Adrenal gland (tissue), 12 donors: ENCODE measurements around the gene NBAS. TPM values are rescaled to one million over a fixed set of nuclear protein-coding genes. Genes with fewer than 3 reads are reported as not detected.

Experiments used
- DNase-seq, 7 donors: peaks; one replicate each; pipeline ENCODE4 v3.0.0-alpha.2; 2019 to 2020
- H3K27ac ChIP-seq, 5 donors: fragments of 200-600 bp; sonication (generic) in 4 of 5; 1 replicate in 3 of 5; 2 replicates in 2 of 5; pipeline versions ENCODE4 v1.5.1 to v1.8.0; 2016 to 2020; ENCODE audit warnings: mild to moderate bottlenecking in 1 of 5
- H3K27me3 ChIP-seq: fragments of 200-600 bp; 2 replicates; pipeline ENCODE4 v1.8.0; 2021
- H3K36me3 ChIP-seq, 2 donors: fragments of 200-600 bp; replicated peaks in 1 of 2; 1 replicate in 1 of 2; 2 replicates in 1 of 2; pipeline versions ENCODE4 v1.5.1 to v1.8.0; 2018 to 2022
- H3K4me1 ChIP-seq, 2 donors: fragments of 200-600 bp; replicated peaks in 1 of 2; 1 replicate in 1 of 2; 2 replicates in 1 of 2; pipeline versions ENCODE4 v1.5.1 to v1.8.0; 2018 to 2021
- H3K4me3 ChIP-seq, 4 donors: fragments of 200-600 bp; sonication (generic) in 3 of 4; one replicate each; pipeline ENCODE4 v1.5.1; 2016 to 2018
- H3K9me3 ChIP-seq, 3 donors: fragments of 200-600 bp; sonication (generic) in 1 of 3; replicated peaks in 1 of 3; 1 replicate in 2 of 3; 2 replicates in 1 of 3; pipeline versions ENCODE4 v1.5.1 to v1.8.0; 2016 to 2021
- POLR2A ChIP-seq, 2 donors: fragments of 450-650 bp; IDR thresholded peaks; one replicate each; pipeline ENCODE4 v1.6.1; 2017; ENCODE audit warnings: antibody characterized with exemption in 2 of 2, mild to moderate bottlenecking in 2 of 2, moderate library complexity in 1 of 2
- WGBS, 4 donors: extraction: QIAGEN DNeasy Blood & Tissue Kit in 2 of 4; methylation state at CpG; one replicate each; pipeline versions ENCODE4 v1.1.5 to v1.1.7; 2013 to 2017; 5-methylcytosine and 5-hydroxymethylcytosine counted together
- intact Hi-C, 2 donors: fragments of 100-400 bp; cut with DNase I; formaldehyde crosslinking; loops; one replicate each; pipeline versions ENCODE4 v1.14.1 to v1.15.0; 2022 to 2023
- polyA plus RNA-seq, 3 donors: library from polyadenylated mRNA; stranded (reverse); fragments of 200-250 nt in 2 of 3; fragments of 350-450 nt in 1 of 3; fragmentation: Illumina TruSeq in 1 of 3; extraction: RNeasy Lipid Tissue Mini Kit (QIAGEN cat#74804) in 1 of 3; gene quantifications; one replicate each; pipeline ENCODE4 v1.2.3, GENCODE V29; 2013 to 2014
- total RNA-seq, 9 donors: library from RNA; depleted of rRNA in 4 of 9; stranded (reverse); fragments of >200 nt in 4 of 9; fragments of 120-200 nt in 1 of 9; fragmentation: NEBNext Ultra II Directional in 1 of 9; extraction: Animal tissue kit (Norgen Biotek cat#: 25700) in 1 of 9; gene quantifications; one replicate each; pipeline versions ENCODE4 v1.1.0 to v1.2.4, GENCODE V29; 2013 to 2023
- TF ChIP-seq, protein P1 (sequence below), 6 experiments: fragments of 450-650 bp in 4 of 6; fragments of 200-600 bp in 2 of 6; sonication (generic) in 1 of 6; IDR thresholded peaks; 1 replicate in 5 of 6; 2 replicates in 1 of 6; pipeline versions ENCODE4 v1.5.1 to v1.8.0; 2016 to 2021; ENCODE audit warnings: antibody characterized with exemption in 6 of 6, mild to moderate bottlenecking in 2 of 6, moderate library complexity in 1 of 6
- donor health status: healthy with polysubstance abuse.
- donor health status: Bipolar disorder and iron deficiency.
- donor health status: DM: yes; HTN: yes; CAD: no.
- donor health status: DM: no; HTN: no; CAD: no.
- donor health status: DM: no; HTN: no; CAD: no.
- donor health status: DM: yes; HTN: yes; CAD: no.

NBAS gene
- total and polyA plus RNA-seq, 12 donors: 22.0 to 62.4 (median 46.2) TPM

DNA sequence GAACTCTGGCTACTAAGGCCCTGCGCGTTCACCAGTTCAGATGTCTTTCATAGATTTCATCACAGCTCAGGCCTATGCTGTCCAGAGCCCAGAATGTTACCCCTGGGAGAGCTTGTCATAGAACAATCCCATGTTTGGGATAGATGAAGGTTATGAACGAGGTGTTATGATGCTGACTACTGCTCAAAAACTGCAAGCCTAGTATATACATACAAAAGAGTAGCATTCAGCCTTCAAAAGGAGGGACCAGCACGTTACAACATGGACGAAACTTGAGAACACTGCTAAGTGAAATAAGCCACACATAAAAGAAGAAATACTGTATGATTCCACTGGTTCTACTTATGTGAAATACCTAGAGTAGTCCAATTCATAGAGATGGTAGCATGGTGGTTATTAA, 401.9 kb downstream of the NBAS start:
- no peaks in the 10 kb centered on the region for H3K36me3 ChIP-seq
- no peak overlapping the region for H3K27ac ChIP-seq
- 73 to 90% (median 78%) methylated on average over 5 of the region's 5 CpGs for WGBS, 4 donors
- H3K9me3 ChIP-seq: no peaks in the 10 kb centered on the region
- DNase-seq: no peak
- H3K4me3 ChIP-seq: no peak overlapping the region
- no peaks in the 10 kb centered on the region for H3K27me3 ChIP-seq
- TF ChIP-seq, protein P1, sequence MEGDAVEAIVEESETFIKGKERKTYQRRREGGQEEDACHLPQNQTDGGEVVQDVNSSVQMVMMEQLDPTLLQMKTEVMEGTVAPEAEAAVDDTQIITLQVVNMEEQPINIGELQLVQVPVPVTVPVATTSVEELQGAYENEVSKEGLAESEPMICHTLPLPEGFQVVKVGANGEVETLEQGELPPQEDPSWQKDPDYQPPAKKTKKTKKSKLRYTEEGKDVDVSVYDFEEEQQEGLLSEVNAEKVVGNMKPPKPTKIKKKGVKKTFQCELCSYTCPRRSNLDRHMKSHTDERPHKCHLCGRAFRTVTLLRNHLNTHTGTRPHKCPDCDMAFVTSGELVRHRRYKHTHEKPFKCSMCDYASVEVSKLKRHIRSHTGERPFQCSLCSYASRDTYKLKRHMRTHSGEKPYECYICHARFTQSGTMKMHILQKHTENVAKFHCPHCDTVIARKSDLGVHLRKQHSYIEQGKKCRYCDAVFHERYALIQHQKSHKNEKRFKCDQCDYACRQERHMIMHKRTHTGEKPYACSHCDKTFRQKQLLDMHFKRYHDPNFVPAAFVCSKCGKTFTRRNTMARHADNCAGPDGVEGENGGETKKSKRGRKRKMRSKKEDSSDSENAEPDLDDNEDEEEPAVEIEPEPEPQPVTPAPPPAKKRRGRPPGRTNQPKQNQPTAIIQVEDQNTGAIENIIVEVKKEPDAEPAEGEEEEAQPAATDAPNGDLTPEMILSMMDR (IDR thresholded peaks at IDR 0.05): no peak
- intact Hi-C loops: no loop called here
- peaks cover 0 to 4% of the 10 kb centered on the region in 2 donors for H3K4me1 ChIP-seq

DNA sequence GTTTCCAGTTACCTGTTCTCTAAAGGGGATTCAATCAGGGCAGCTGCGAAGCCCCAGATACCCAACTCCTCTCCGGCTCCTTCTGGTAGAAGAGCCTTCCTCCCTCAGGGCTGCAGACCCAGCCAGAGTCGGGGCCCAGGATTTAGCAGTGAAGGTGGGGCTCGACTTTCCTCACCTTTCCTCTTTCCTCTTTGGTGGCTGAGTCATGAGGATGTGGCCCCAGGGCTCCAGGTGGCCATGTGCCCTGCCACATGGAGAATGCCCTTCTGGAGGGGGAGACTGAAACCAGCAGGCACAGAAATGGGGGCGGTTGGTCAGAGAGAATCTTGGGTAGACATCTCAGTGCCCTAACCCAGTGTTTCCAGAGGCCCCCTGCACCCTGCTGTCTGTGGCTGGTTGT, 402.6 kb downstream of the NBAS start:
- WGBS, 4 donors: 82 to 89% (median 87%) methylated on average over 5 of the region's 5 CpGs
- no peaks in the 10 kb centered on the region for H3K9me3 ChIP-seq
- H3K27me3 ChIP-seq: no peaks in the 10 kb centered on the region
- H3K36me3 ChIP-seq: no peaks in the 10 kb centered on the region
- peaks cover 0 to 4% of the 10 kb centered on the region in 2 donors for H3K4me1 ChIP-seq
- intact Hi-C loops: no loop called here
- TF ChIP-seq, protein P1 (IDR thresholded peaks at IDR 0.05): no peak
- TF ChIP-seq POLR2A (IDR thresholded peaks at IDR 0.05): no peak
- no peak overlapping the region for H3K27ac ChIP-seq
- no peak for DNase-seq
- H3K4me3 ChIP-seq: no peak overlapping the region

DNA sequence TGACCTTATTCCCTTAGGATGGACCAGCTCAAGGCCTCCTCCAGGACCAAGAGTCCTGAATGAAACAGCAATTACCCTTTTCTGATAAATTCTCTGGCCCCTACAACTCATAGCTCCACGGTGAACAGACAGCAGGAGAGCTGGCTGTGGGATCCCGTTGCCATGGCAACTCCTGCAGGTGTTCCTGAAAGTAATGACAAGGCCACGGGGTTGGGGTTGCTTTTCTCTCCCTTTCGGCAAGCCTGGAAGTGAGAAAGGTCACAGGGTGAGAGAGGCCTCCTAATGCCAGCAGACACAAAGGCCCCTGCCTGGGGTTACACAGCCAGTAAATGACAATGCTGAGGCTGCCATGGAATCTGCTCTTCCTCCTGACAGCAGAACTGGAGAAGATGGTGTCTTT, 403.0 kb downstream of the NBAS start:
- no peak for DNase-seq
- Histone ChIP-seq H3K27me3 (no peaks in the 10 kb centered on the region), H3K4me1 (peaks cover 0 to 4% of the 10 kb centered on the region in 2 donors), H3K4me3 (no peak overlapping the region), H3K36me3 (no peaks in the 10 kb centered on the region), H3K9me3 (no peaks in the 10 kb centered on the region), H3K27ac (no peak overlapping the region)
- intact Hi-C loops: no loop called here
- TF ChIP-seq, protein P1 (IDR thresholded peaks at IDR 0.05): no peak
- TF ChIP-seq POLR2A (IDR thresholded peaks at IDR 0.05): no peak
- WGBS, 4 donors: 72 to 84% (median 78%) methylated on average over 3 to 4 of the region's 4 CpGs

DNA sequence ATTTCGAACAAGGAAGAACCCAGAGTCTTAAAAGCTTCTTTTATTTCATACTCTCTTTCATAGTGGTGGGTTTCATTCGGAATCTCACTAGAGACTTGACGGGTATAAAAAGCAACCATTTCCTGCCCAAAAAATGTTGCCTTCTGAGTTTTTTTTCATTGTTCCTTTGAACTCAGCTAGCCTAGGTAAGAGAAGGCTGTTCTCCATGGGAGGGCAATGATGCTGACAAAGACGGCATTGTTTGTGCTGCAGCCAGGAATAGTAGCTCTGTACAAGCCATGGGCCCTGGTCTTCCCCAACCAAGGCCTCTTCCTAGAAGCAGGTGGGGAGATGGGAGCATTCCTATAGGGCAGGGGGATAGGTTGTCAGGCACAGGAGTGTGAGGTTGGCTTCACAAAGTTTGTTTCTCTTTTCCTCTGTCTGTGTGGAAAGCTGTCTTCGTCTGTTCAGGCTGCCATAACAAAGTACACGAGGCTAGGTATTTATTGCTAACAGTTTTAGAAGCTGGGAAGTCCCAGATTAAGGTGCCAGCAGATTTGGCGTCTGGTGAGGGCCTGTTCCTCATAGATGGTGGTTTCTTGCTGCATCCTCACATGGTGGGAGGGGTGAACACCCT, 405.1 kb downstream of the NBAS start:
- WGBS, 4 donors: 80 to 88% (median 85%) methylated on average over 7 of the region's 7 CpGs

More for the DNA sequence above, 405.1 kb downstream of the NBAS start:
- Histone ChIP-seq H3K36me3 (no peaks in the 10 kb centered on the region), H3K4me1 (no peaks in the 10 kb centered on the region), H3K9me3 (no peaks in the 10 kb centered on the region), H3K27ac (no peak overlapping the region), H3K4me3 (no peak overlapping the region), H3K27me3 (no peaks in the 10 kb centered on the region)
- intact Hi-C loops: no loop called here
- no peak for TF ChIP-seq POLR2A (IDR thresholded peaks at IDR 0.05)
- TF ChIP-seq, protein P1 (IDR thresholded peaks at IDR 0.05): no peak
- no peak for DNase-seq
